Skeletal muscle satellite cell (primary cell): ENCODE results near the gene PUS7. TPM values are rescaled to one million over a fixed set of nuclear protein-coding genes. Genes with fewer than 3 reads are reported as not detected.

Experiments used
- H3K27me3 ChIP-seq: 2 replicates; pipeline ENCODE4 v1.7.0; 2013; ENCODE audit warnings: low read length; ENCODE audit not compliant: control insufficient read depth, insufficient read depth
- H3K36me3 ChIP-seq: 2 replicates; pipeline ENCODE4 v1.7.0; 2013; ENCODE audit warnings: mild to moderate bottlenecking, control low read depth, low read length; ENCODE audit not compliant: insufficient read depth
- H3K4me1 ChIP-seq: 2 replicates; pipeline ENCODE4 v1.7.0; 2013; ENCODE audit warnings: low read length; ENCODE audit not compliant: control insufficient read depth, insufficient read depth
- H3K4me2 ChIP-seq: 2 replicates; pipeline ENCODE4 v1.7.0; 2013; ENCODE audit warnings: mild to moderate bottlenecking, low read length
- H3K4me3 ChIP-seq: 2 replicates; pipeline ENCODE4 v1.7.0; 2013; ENCODE audit warnings: low read length
- H3K9ac ChIP-seq: 2 replicates; pipeline ENCODE4 v1.7.0; 2013; ENCODE audit warnings: mild to moderate bottlenecking, low read depth, low read length, moderate library complexity
- H3K9me3 ChIP-seq: replicated peaks from 2 replicates; pipeline ENCODE4 v1.7.0; 2013; ENCODE audit warnings: mild to moderate bottlenecking, control low read depth, low read length
- total RNA-seq: library from RNA; depleted of rRNA; stranded (reverse); fragments of >200 nt; gene quantifications from 2 replicates; pipeline ENCODE4 v1.2.3, GENCODE V29; 2012; rRNA removed

The PUS7 gene, protein sequence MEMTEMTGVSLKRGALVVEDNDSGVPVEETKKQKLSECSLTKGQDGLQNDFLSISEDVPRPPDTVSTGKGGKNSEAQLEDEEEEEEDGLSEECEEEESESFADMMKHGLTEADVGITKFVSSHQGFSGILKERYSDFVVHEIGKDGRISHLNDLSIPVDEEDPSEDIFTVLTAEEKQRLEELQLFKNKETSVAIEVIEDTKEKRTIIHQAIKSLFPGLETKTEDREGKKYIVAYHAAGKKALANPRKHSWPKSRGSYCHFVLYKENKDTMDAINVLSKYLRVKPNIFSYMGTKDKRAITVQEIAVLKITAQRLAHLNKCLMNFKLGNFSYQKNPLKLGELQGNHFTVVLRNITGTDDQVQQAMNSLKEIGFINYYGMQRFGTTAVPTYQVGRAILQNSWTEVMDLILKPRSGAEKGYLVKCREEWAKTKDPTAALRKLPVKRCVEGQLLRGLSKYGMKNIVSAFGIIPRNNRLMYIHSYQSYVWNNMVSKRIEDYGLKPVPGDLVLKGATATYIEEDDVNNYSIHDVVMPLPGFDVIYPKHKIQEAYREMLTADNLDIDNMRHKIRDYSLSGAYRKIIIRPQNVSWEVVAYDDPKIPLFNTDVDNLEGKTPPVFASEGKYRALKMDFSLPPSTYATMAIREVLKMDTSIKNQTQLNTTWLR
- 26.4 and 28.9 TPM in 2 replicates for total RNA-seq

DNA sequence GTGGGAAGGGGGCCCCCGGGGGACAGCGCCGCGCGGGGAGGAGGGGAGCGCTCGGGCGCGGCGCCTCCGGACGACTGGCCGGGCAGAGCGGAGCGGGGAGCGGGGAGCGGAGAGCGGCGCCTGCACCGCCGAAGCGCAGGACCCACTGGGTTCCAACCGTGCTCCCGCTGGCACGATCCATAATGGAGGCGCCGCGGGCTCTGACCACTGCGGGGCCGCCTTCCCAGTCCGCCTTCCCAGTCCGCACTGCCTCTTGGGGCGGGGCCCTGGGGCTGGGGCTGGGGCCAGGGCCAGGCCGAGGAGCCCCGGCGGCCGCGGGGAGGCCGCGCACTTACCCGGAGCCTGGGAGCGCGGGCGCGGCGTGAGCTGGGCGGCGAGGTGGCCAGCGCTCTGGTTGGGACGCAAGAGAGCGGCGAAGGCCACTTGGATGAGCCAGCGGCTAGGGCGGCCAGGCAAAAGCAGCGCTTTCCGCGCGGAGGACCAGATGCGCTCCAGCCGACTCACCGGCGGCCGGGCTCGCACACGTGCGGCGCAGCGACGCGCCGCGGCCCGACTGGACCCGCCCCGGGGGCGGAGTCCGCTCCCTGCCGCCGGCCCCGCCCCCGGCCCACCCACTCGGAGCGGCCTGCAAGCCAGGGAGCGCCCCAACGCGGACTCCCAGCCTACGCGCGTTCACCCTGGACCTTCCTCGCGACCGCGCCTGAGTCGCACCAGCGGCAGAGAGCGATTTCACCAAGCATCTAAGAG is at the start of gene PUS7:
PUS7 (minus strand) TSS at position 555 of the 747 bp plus-strand sequence. CDS start 13,759 bp downstream, outside the sequence.
- peak within 1 kb of the TSS; percentile 78 for H3K4me3 ChIP-seq
- no peaks in the 10 kb centered on the region for H3K27me3 ChIP-seq
- H3K4me2 ChIP-seq, result peak within 1 kb of the TSS; percentile 93
- H3K36me3 ChIP-seq, result no peaks in the 10 kb centered on the region
- peaks cover 9% of the 10 kb centered on the region for H3K4me1 ChIP-seq
- H3K9me3 ChIP-seq, result no peaks in the 10 kb centered on the region
- H3K9ac ChIP-seq, result peak within 1 kb of the TSS; percentile 84

DNA sequence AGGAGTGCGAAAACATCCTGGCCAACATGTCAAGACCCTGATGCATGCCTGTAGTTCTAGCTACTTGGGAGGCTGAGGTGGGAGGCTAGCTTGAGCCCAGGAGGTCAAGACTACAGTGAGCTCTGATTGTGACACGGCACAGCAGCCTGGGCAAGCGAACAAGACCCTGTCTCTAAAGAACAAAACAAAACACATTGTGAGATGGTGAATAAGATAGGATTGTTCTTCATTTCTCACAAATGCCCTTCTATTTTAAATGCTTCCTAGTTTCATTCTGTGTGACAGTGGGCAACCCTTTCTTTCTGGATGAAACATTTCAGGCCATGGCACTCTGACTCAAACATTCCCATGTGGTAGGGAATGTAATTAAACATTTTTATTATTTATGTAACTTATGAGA is 45.8 kb upstream of the PUS7 start:
- Histone ChIP-seq H3K4me1 (no peaks in the 10 kb centered on the region), H3K4me2 (no peak overlapping the region), H3K27me3 (no peaks in the 10 kb centered on the region), H3K36me3 (peaks cover 36% of the 10 kb centered on the region), H3K9me3 (no peaks in the 10 kb centered on the region), H3K9ac (no peak overlapping the region), H3K4me3 (no peak overlapping the region)

GRCh38 chr7:105567024-105567423 is 45.0 kb upstream of the PUS7 start:
- H3K9me3 ChIP-seq, result no peaks in the 10 kb centered on the region
- peaks cover 36% of the 10 kb centered on the region for H3K36me3 ChIP-seq
- H3K4me2 ChIP-seq, result no peak overlapping the region
- H3K27me3 ChIP-seq, result no peaks in the 10 kb centered on the region
- no peak overlapping the region for H3K9ac ChIP-seq
- no peak overlapping the region for H3K4me3 ChIP-seq
- H3K4me1 ChIP-seq, result no peaks in the 10 kb centered on the region

- Histone ChIP-seq H3K36me3 (peaks cover 38% of the 10 kb centered on the region), H3K4me2 (no peak overlapping the region), H3K4me3 (no peak overlapping the region), H3K27me3 (no peaks in the 10 kb centered on the region), H3K4me1 (no peaks in the 10 kb centered on the region), H3K9me3 (no peaks in the 10 kb centered on the region), H3K9ac (no peak overlapping the region)
These were observed 43.1 kb upstream of the PUS7 start for GRCh38 chr7:105565190-105565589.

DNA sequence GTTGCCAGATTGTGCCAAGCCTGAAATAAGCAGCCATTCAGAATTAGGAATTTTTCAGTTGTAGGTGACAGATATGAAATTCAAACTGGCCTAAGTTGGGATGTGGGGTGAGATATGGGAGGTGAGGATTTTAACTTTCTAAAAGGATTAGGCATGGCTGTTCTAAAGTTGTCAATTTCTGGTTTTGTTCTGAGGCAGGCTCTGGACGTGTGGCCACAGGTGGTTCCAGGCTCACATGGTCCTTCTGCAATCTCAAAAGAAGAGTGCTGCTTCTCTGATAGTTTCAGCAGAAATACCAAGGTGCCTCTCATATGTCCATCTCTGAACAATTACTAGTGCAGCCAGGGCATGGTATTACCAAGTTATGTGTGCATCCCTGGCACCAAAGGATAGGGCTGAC is 37.9 kb upstream of the PUS7 start:
- H3K4me1 ChIP-seq, result no peaks in the 10 kb centered on the region
- no peaks in the 10 kb centered on the region for H3K9me3 ChIP-seq
- peaks cover 36% of the 10 kb centered on the region for H3K36me3 ChIP-seq
- no peaks in the 10 kb centered on the region for H3K27me3 ChIP-seq
- H3K4me2 ChIP-seq, result no peak overlapping the region
- H3K4me3 ChIP-seq, result no peak overlapping the region
- H3K9ac ChIP-seq, result no peak overlapping the region

DNA sequence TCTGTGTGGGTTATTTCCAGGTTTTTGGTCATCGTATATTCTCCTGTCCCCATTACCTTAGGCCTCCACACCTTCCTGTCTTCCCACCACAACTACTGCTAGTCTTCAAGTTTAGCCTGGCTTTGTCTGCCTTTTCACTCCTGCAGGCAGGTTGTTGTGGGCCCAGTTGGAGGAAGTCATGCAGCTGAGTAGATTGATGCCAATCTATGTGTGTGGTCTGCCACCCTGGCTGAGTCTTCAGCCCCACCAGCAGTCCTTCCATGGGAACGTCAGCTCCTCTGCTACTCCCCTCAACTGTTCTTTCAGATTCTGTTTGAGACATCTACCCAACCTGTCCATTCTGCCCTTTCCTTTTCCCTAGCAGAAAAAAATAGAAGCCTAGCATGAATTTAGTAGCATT is 16.3 kb upstream of the PUS7 start:
- H3K4me2 ChIP-seq, result no peak overlapping the region
- H3K27me3 ChIP-seq, result no peaks in the 10 kb centered on the region
- no peak overlapping the region for H3K9ac ChIP-seq
- H3K4me1 ChIP-seq, result peaks cover 3% of the 10 kb centered on the region
- no peak overlapping the region for H3K4me3 ChIP-seq
- no peaks in the 10 kb centered on the region for H3K9me3 ChIP-seq
- peaks cover 33% of the 10 kb centered on the region for H3K36me3 ChIP-seq

- no peaks in the 10 kb centered on the region for H3K27me3 ChIP-seq
- peak overlapping the region; percentile 98 for H3K9ac ChIP-seq
- H3K4me1 ChIP-seq, result peaks cover 15% of the 10 kb centered on the region
- peak overlapping the region; percentile 89 for H3K4me2 ChIP-seq
- H3K36me3 ChIP-seq, result peaks cover 9% of the 10 kb centered on the region
- peak overlapping the region; percentile 88 for H3K4me3 ChIP-seq
- H3K9me3 ChIP-seq, result no peaks in the 10 kb centered on the region
These were observed 10.8 kb upstream of the PUS7 start for GRCh38 chr7:105532709-105533460.

- H3K4me2 ChIP-seq, result peak within 1 kb of the TSS; percentile 89
- peak within 1 kb of the TSS; percentile 88 for H3K4me3 ChIP-seq
- peaks cover 15% of the 10 kb centered on the region for H3K4me1 ChIP-seq
These were observed 10.0 kb upstream of the PUS7 start, which contains the start of gene RINT1 for GRCh38 chr7:105531792-105532671. Gene RINT1, plus strand, starts transcription at chr7:105532201. Its CDS starts 115 bp downstream, at chr7:105532316.

GRCh38 chr7:105530546-105530945 is 8.5 kb upstream of the PUS7 start:
- Histone ChIP-seq H3K36me3 (peaks cover 4% of the 10 kb centered on the region), H3K27me3 (no peaks in the 10 kb centered on the region), H3K4me3 (no peak overlapping the region), H3K9me3 (no peaks in the 10 kb centered on the region), H3K4me2 (no peak overlapping the region), H3K4me1 (peaks cover 15% of the 10 kb centered on the region), H3K9ac (no peak overlapping the region)

More at GRCh38 chr7:105531792-105532671, 10.0 kb upstream of the PUS7 start, which contains the start of gene RINT1:
- Histone ChIP-seq H3K27me3 (no peaks in the 10 kb centered on the region), H3K9me3 (no peaks in the 10 kb centered on the region), H3K36me3 (peaks cover 8% of the 10 kb centered on the region), H3K9ac (peak within 1 kb of the TSS; percentile 98)

- Histone ChIP-seq H3K36me3 (peaks cover 4% of the 10 kb centered on the region), H3K9ac (no peak overlapping the region), H3K4me3 (no peak overlapping the region), H3K4me2 (no peak overlapping the region), H3K4me1 (peaks cover 15% of the 10 kb centered on the region), H3K9me3 (no peaks in the 10 kb centered on the region), H3K27me3 (no peaks in the 10 kb centered on the region)
These were observed 8.1 kb upstream of the PUS7 start for GRCh38 chr7:105530126-105530525.
